Measurements from ENCODE around the gene RXRG.

DNA sequence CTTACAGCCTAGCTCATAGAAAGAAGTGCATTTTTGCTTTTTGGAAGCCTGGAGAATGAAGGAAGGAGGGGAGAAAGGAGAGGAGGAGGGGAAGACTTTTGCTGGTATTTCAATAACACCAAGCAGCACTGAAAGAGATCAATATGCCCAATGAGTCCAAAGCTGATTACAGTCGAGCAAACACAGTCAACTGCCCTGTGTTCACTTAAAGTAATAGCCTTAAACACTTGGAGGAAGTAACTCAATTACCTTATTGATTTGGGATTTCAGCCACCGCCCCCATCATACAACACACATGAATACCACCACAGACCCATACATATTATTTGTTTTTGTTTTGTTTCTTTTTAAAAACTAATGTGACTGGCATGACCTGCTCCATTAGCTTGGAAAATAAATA is 23.3 kb upstream of the RXRG start:
- TF ChIP-seq, protein P1, sequence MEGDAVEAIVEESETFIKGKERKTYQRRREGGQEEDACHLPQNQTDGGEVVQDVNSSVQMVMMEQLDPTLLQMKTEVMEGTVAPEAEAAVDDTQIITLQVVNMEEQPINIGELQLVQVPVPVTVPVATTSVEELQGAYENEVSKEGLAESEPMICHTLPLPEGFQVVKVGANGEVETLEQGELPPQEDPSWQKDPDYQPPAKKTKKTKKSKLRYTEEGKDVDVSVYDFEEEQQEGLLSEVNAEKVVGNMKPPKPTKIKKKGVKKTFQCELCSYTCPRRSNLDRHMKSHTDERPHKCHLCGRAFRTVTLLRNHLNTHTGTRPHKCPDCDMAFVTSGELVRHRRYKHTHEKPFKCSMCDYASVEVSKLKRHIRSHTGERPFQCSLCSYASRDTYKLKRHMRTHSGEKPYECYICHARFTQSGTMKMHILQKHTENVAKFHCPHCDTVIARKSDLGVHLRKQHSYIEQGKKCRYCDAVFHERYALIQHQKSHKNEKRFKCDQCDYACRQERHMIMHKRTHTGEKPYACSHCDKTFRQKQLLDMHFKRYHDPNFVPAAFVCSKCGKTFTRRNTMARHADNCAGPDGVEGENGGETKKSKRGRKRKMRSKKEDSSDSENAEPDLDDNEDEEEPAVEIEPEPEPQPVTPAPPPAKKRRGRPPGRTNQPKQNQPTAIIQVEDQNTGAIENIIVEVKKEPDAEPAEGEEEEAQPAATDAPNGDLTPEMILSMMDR (IDR thresholded peaks at IDR 0.05; ENCODE audit: poor library complexity, severe bottlenecking): no peak
- TF ChIP-seq POLR2AphosphoS5 (IDR thresholded peaks at IDR 0.05) (no peak), EZH2 (IDR thresholded peaks at IDR 0.05; ENCODE audit: borderline replicate concordance, insufficient read depth, low read length, poor library complexity, severe bottlenecking) (no peak), RAD21 (conservative IDR thresholded peaks at IDR 0.05) (no peak), TAF1 (IDR thresholded peaks at IDR 0.05; ENCODE audit: low read depth) (no peak), MXI1 (conservative IDR thresholded peaks at IDR 0.05; ENCODE audit: poor library complexity, severe bottlenecking) (no peak), SMC3 (conservative IDR thresholded peaks at IDR 0.05; ENCODE audit: poor library complexity) (no peak)
